ENCODE measurements around the gene FCGBP.
"Not testable (repeated sequence)": the region's sequence is repeated elsewhere in the genome, so short reads cannot be mapped to it uniquely, and the experiment has no call there.

The FCGBP gene

DNA sequence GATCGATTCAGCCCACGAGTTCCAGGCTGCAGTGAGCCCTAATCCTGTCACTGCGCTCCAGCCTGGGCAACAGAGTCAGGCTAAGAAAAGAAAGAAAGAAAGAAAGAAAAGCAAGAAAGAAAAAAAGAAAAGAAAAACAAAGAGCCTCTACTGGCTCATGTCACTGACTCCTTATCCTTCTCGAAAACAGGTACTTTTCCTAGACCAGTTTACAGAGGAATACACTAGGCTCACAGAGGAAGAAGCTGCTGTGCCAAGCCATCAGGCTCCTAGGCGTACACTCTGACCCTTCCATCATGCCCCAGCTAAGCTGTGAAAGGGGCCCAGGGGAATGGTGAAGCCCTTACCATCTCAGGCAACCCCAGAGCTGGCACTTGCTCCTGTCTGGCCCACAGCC lies 41.9 kb downstream of the FCGBP start:
- H3K4me3 ChIP-seq (ENCODE audit: low read depth, low read length) = not testable (repeated sequence)

DNA sequence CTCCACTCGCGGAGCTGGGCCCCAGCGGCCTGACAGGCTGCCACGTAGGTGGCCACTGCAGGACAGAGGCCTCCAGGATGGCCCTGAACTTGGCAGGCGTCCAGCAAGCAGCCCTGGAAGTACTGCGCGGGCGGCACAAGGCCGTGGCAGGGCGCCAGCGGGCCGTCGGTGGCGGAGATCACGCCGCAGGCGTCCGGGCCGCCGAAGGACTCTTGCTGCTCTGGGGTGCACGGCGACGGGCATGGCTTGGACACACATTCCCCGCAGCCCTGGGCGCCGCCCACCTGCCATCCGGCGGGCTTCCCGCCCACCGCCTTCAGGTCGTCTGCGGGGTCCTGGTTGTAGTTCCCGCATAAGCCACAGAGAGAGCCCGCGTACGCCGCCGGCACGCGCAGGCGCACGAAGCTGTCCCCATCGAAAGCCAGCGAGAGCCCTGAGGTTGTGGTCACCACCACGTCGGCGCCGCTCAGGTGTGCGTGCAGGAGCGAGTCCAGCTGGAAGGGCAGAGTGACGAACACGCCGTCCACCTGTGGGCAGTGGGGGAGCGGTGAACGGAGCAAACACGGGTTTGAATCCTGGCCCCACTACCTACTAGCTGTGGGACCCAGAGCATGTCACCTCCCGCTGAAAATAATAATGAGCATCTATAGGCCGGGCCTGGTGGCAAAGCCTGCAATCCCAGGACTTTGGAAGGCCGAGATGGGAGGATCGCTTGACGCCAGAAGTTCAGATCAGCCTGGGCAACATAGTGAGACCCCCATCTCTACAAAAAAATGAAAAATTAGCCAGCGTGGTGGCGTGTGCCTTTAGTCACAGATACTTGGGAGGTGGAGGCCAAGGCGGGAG lies 42.6 kb downstream of the FCGBP start:
- not testable (repeated sequence) for H3K4me3 ChIP-seq (ENCODE audit: low read depth, low read length)

DNA sequence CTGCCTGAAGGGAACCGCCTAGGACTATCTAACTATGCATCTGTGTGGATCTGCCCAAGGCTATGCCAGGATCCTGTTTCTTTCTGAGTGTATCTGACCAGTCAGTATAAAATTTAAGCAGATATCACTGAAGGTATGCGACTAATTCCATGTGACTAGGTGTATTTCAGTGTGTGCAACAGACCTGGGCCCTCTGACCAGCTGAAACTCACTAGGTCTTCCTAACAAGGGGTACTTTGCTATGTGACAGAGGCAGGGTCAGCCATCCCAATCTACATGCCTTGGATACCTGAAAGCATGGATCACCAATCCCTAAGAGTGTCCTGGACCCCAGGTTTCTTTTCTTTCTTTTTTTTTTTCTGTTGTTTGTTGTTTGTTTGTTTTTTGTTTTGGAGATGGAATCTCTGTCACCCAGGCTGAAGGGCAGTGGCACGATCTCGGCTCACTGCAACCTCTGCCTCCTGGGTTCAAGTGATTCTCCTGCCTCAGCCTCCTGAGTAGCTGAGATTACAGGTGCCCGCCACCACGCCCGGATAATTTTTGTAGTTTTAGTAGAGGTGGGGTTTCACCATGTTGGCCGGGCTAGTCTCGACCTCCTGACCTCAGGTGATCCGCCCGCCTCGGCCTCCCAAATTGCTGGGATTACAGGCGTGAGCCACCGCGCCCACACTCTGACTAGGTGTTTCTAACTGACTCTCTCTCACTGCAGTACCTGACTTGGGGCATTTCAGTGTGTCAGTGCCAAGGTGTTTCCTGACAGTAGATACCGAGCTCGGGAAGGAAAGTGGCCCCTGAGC lies 43.5 kb downstream of the FCGBP start:
- H3K4me3 ChIP-seq (ENCODE audit: low read depth, low read length) = no peak overlapping the region

DNA sequence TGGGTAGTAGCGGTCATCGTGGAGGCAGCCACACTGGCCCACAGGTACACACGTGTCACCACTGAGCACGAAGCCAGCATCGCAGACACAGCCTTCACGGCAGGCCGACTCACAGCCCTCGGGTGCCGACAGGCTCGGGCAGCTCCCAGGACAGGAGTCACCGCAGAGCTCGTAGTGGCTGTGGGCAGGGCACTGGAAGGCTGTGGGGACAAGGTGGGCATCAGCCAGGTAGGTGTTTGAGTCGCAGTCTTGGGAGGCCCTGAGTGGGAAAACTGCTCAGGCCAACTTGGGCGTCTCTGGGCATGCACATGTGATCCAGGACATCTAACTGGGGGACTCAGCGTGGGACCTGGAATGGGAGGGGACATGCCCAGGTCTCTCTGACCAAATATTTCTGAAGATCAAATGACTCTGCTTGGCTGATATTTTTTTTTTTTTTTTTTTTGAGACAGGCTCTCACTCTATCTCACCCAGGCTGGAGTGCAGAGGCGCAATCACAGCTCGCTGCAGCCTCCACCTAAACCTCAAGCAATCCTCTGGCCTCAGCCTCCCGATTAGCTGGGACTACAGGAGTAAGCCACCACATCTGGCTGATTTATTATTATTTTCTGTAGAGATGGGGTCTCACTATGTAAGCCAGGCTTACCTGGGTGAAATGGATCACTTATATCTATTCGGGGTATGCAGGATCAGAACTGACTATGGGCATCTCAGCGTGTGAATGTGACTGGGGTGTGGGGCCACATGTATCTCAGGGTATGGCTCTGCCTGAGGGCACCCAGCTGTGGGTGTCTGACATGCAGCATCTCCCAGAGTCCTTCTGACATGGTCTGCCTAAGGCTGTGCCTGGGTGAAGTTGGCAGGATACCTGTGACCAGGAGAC lies 44.3 kb downstream of the FCGBP start:
- H3K4me3 ChIP-seq (ENCODE audit: low read depth, low read length) = not testable (repeated sequence)

- not testable (repeated sequence) for H3K4me3 ChIP-seq (ENCODE audit: low read depth, low read length)
Measured at GRCh38 chr19:39887456-39887951, 46.9 kb downstream of the FCGBP start.

DNA sequence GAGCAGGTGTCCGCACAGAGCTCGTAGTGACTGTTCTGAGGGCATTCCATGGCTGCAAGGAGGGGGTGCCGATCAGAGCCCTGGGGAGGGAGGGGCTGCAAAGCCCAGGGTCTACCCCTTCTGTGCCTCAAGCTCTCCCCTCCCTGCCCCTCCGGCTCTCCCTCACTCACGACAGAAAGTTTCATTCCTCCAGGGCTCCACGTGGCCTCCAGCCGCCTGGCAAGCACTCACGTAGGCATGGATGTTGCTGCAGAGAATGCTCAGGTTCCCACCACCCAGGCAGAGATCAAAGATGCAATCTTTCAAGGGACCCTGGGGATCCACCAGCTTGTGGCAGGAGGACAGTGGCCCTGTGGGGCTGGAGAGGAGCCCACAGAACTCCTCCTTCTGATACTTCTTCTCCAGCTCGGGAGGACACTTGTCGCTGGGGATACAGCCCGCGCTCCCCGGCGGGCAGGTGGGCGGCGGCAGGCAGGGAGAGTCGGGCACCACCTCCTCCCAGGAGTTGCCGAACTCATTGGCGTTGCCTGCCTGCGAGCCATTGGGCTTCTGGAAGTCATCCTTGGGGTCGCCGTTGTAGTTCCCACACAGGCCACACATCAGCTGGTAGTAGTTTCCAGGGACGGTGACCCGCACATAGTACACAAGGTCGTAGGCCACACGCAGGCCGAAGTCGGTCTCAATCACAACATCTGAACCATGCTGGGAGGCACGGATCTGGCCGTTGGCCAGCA lies 48.4 kb downstream of the FCGBP start:
- not testable (repeated sequence) for H3K4me3 ChIP-seq (ENCODE audit: low read depth, low read length)

DNA sequence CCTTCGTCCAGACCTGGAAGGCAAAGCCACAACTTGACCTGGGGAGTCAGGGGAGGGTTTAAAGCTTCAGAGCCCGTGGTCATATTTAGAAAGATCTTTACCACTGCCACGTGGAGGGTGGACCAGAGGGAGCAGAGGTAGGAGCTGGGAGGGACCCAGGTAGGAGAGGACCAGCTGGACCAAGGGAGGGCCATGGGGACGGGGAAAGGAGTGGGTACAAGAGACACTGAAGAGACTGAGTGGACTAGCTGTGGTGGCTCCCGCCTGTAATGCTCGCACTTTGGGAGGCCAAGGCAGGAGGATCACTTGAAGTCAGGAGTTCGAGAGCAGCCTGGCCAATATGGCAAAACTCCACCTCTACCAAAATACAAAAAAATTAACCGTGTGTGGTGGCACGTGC lies 49.7 kb downstream of the FCGBP start:
- not testable (repeated sequence) for H3K4me3 ChIP-seq (ENCODE audit: low read depth, low read length)

Measured in iPS-11a (cell line).